DOHH2 (cell line): ENCODE measurements around the gene GPC5.

Experiments
- H3F3A ChIP-seq: fragments of 200-600 bp; sonication (generic), shearing (Covaris generic); 2 replicates; pipeline ENCODE4 v1.6.0; 2016; ENCODE audit warnings: antibody characterized with exemption, mild to moderate bottlenecking; ENCODE audit not compliant: control insufficient read depth, insufficient read depth
- H3K27ac ChIP-seq: fragments of 200-600 bp; sonication (generic); 2 replicates; pipeline ENCODE4 v1.5.1; 2014; ENCODE audit warnings: low read depth, mild to moderate bottlenecking, low read length, moderate library complexity
- H3K27me3 ChIP-seq: fragments of 200-600 bp; sonication (generic); 2 replicates; pipeline ENCODE4 v1.6.1; 2014; ENCODE audit warnings: mild to moderate bottlenecking, low read length, mixed read lengths; ENCODE audit not compliant: control insufficient read depth
- H3K36me3 ChIP-seq: fragments of 200-600 bp; sonication (generic); 2 replicates; pipeline ENCODE4 v1.6.1; 2014; ENCODE audit warnings: mild to moderate bottlenecking, low read length, moderate library complexity, mixed read lengths; ENCODE audit not compliant: control insufficient read depth
- H3K4me1 ChIP-seq: fragments of 200-600 bp; sonication (generic); 2 replicates; pipeline ENCODE4 v1.6.1; 2014; ENCODE audit warnings: mild to moderate bottlenecking, low read length, mixed read lengths; ENCODE audit not compliant: control insufficient read depth
- H3K4me2 ChIP-seq: fragments of 200-600 bp; sonication (generic); 2 replicates; pipeline ENCODE4 v1.6.0; 2014; ENCODE audit warnings: mild to moderate bottlenecking, low read length, moderate library complexity
- H3K4me3 ChIP-seq: fragments of 200-600 bp; sonication (generic); 2 replicates; pipeline ENCODE4 v1.5.1; 2014; ENCODE audit warnings: mild to moderate bottlenecking, low read length, mixed read lengths
- H3K79me2 ChIP-seq: fragments of 200-600 bp; sonication (generic); 2 replicates; pipeline ENCODE4 v1.6.1; 2014; ENCODE audit warnings: mild to moderate bottlenecking, low read length, mixed read lengths; ENCODE audit not compliant: control insufficient read depth
- H3K9me2 ChIP-seq: fragments of 200-600 bp; sonication (generic); replicated peaks from 2 replicates; pipeline ENCODE4 v1.6.1; 2014; ENCODE audit warnings: mild to moderate bottlenecking, low read length, mixed read lengths; ENCODE audit not compliant: control insufficient read depth
- H3K9me3 ChIP-seq: fragments of 200-600 bp; sonication (generic); 2 replicates; pipeline ENCODE4 v1.6.1; 2014; ENCODE audit warnings: antibody characterized with exemption, low read length, mixed read lengths; ENCODE audit not compliant: control insufficient read depth, insufficient read depth
- H4K20me1 ChIP-seq: fragments of 200-600 bp; sonication (generic); 2 replicates; pipeline ENCODE4 v1.6.0; 2014; ENCODE audit warnings: low read depth, mild to moderate bottlenecking, antibody characterized with exemption, low read length, moderate library complexity; ENCODE audit not compliant: control insufficient read depth, insufficient read depth
- CTCF ChIP-seq: fragments of 200-600 bp; sonication (generic); IDR thresholded peaks from one replicate; pipeline ENCODE4 v1.5.1; 2014; ENCODE audit warnings: antibody characterized with exemption, mild to moderate bottlenecking, low read depth, low read length; ENCODE audit not compliant: poor library complexity, severe bottlenecking
- EZH2phosphoT487 ChIP-seq: fragments of 200-600 bp; sonication (generic); IDR thresholded peaks from 2 replicates; pipeline ENCODE4 v1.6.1; 2017; ENCODE audit warnings: borderline replicate concordance, mild to moderate bottlenecking, antibody characterized with exemption, low read length, moderate library complexity, mixed read lengths

Gene GPC5

DNA sequence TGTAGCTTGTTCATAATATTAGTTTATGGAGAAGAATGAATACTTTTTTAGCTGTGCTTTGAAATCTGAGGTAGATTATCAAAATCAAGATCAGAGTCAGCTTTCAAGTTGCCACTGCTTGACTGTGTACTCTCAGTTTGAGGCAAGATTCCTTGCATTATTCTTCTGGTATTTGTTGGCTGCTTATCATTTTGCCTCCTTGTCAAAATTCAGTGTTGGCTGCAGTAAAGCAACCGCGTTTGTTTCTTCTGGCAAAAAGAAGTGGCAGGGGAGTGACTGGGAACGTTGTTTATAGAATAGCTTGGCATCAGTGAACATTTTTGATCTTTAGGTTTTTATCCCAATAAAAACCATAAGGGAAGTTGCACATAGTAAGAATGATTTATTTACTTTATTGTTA lies 1408.9 kb downstream of the GPC5 start:
- H3K4me2 ChIP-seq, result no peak overlapping the region

GRCh38 chr13:92807966-92808365 lies 1409.5 kb downstream of the GPC5 start:
- no peaks in the 10 kb centered on the region for H3K4me1 ChIP-seq
- H4K20me1 ChIP-seq, result no peaks in the 10 kb centered on the region
- no peaks in the 10 kb centered on the region for H3K9me2 ChIP-seq
- no peak overlapping the region for H3K27ac ChIP-seq
- H3F3A ChIP-seq, result no peaks in the 10 kb centered on the region
- no peak overlapping the region for H3K4me2 ChIP-seq
- H3K4me3 ChIP-seq, result no peak overlapping the region
- H3K27me3 ChIP-seq, result no peaks in the 10 kb centered on the region
- no peaks in the 10 kb centered on the region for H3K79me2 ChIP-seq
- no peaks in the 10 kb centered on the region for H3K36me3 ChIP-seq
- H3K9me3 ChIP-seq, result no peaks in the 10 kb centered on the region
- TF ChIP-seq CTCF (no peak), EZH2phosphoT487 (no peak)

More for the DNA sequence above, 1408.9 kb downstream of the GPC5 start:
- Histone ChIP-seq H3K9me2 (no peaks in the 10 kb centered on the region), H4K20me1 (no peaks in the 10 kb centered on the region), H3K27me3 (no peaks in the 10 kb centered on the region), H3K4me3 (no peak overlapping the region), H3K79me2 (no peaks in the 10 kb centered on the region), H3K36me3 (no peaks in the 10 kb centered on the region), H3F3A (no peaks in the 10 kb centered on the region), H3K27ac (no peak overlapping the region), H3K9me3 (no peaks in the 10 kb centered on the region), H3K4me1 (no peaks in the 10 kb centered on the region)
- TF ChIP-seq CTCF, result no peak
- no peak for TF ChIP-seq EZH2phosphoT487

DNA sequence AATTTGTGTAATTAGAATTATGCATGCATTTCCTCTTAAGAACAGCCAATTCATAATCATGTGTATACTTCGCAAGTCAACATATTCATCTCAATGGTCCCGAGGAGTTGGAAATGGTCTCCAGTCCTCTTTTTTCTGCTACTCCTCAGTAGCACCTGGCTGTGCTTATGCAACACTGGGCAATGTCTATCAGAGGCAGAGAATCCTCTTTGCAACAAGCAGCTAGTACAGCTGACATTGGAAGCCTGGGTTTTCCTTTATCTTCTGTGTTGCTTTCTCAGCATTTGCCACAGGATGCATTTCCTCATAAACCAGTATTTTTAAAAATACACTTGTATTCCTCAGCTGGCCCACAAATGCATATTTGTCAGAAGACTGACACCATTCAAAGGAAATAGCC lies 1422.9 kb downstream of the GPC5 start:
- no peaks in the 10 kb centered on the region for H4K20me1 ChIP-seq
- H3K4me3 ChIP-seq, result no peak overlapping the region
- H3K36me3 ChIP-seq, result no peaks in the 10 kb centered on the region
- H3K27me3 ChIP-seq, result no peaks in the 10 kb centered on the region
- H3K9me3 ChIP-seq, result no peaks in the 10 kb centered on the region
- H3K27ac ChIP-seq, result no peak overlapping the region
- TF ChIP-seq CTCF, result no peak
- no peak for TF ChIP-seq EZH2phosphoT487
- H3K9me2 ChIP-seq, result no peaks in the 10 kb centered on the region
- H3K4me1 ChIP-seq, result no peaks in the 10 kb centered on the region
- H3K79me2 ChIP-seq, result no peaks in the 10 kb centered on the region
- no peak overlapping the region for H3K4me2 ChIP-seq
- H3F3A ChIP-seq, result no peaks in the 10 kb centered on the region

- no peak overlapping the region for H3K4me3 ChIP-seq
- no peaks in the 10 kb centered on the region for H4K20me1 ChIP-seq
- TF ChIP-seq EZH2phosphoT487, result no peak
- TF ChIP-seq CTCF, result no peak
- no peak overlapping the region for H3K27ac ChIP-seq
- H3K4me1 ChIP-seq, result no peaks in the 10 kb centered on the region
- H3K9me2 ChIP-seq, result no peaks in the 10 kb centered on the region
- no peaks in the 10 kb centered on the region for H3K9me3 ChIP-seq
- no peaks in the 10 kb centered on the region for H3K27me3 ChIP-seq
- no peaks in the 10 kb centered on the region for H3K79me2 ChIP-seq
- H3K36me3 ChIP-seq, result no peaks in the 10 kb centered on the region
- no peak overlapping the region for H3K4me2 ChIP-seq
- H3F3A ChIP-seq, result no peaks in the 10 kb centered on the region
Observed at GRCh38 chr13:92823059-92823458, 1424.6 kb downstream of the GPC5 start.
